ENCODE data around the gene PLEKHH3.

The PLEKHH3 gene

DNA sequence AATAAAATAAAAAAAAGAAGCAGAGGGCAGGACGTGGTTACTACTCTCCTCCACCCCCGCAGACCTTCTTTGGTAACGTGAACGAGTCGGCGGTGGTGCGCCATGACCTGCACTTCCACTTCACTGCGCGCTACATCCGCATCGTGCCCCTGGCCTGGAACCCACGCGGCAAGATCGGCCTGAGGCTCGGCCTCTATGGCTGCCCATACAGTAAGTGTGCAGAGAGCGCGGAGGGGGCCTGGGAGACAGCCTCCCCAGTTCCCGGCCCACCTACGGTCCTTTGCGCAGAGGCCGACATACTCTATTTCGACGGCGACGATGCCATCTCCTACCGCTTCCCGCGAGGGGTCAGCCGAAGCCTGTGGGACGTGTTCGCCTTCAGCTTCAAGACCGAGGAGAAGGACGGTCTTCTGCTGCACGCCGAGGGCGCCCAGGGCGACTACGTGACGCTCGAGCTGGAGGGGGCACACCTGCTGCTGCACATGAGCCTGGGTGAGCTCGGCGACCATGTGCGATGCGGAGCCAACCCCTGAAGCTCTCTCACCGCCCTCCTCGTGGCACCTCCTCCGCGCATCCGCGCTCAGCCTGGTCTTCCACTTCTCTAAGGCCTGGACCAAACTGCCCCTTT lies 8.2 kb upstream of the PLEKHH3 start:
- DNase-seq: no peak

DNA sequence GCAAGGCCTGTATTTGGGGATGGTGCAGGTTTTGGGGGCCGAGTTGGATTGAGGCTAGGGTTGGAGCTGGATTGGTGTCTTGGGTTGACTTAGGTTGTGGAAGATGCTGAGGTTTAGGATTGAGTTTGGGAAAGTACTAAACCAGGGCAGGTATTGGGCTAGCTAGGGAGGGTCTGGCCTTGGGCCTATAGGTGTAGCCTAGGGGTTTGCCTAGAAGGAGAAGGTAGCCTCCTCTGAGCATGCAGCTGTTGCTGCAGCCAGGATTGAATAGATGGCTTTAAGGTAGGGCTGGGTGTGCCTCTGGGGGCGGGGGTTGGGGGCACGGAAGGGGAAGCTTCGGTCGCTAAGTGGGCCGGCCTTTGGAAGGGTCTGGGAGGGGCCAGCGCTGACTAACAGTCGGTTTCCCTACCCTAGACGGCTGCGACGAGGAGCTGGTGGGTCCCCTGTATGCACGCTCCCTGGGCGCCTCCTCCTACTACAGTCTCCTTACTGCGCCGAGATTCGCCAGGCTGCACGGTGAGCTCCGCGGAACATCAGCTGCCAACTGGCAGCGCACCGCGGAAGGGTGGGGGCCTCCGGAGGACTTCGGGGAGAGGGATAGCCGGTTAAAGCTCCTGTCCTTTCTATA lies 6.7 kb upstream of the PLEKHH3 start:
- DNase-seq: no peak

DNA sequence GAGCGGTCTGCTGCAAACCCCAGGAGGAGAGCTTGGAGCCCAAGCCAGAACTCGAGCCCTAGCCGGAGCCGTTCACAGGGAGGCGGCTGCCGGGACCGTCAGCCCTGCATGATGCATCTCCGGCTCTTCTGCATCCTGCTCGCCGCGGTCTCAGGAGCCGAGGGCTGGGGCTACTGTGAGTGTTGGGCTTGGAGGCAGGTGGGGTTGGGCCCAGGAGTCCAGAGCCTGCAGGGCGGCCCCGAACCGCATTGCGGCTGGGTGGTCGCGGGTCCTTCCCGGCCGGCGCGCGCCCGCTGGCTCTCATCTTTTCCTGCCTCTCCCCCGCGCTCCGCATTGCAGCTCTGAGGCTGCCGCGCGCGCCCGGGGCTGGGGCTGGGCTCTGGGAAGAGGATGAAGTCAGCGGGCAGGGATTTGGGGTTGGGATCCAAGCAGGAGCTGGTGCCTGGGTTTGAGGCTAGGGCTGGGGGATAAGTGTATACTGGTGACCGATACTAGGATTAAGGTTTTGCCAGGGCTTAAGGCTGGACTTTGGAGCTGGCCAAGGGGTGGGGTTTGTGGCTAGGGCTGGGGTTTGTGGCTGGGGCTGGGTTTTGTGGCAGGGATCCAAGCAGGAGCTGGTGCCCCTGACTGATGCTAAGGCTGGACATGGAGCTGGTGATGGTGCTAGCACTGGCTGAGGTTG lies 6.1 kb upstream of the PLEKHH3 start:
- no peak for DNase-seq

DNA sequence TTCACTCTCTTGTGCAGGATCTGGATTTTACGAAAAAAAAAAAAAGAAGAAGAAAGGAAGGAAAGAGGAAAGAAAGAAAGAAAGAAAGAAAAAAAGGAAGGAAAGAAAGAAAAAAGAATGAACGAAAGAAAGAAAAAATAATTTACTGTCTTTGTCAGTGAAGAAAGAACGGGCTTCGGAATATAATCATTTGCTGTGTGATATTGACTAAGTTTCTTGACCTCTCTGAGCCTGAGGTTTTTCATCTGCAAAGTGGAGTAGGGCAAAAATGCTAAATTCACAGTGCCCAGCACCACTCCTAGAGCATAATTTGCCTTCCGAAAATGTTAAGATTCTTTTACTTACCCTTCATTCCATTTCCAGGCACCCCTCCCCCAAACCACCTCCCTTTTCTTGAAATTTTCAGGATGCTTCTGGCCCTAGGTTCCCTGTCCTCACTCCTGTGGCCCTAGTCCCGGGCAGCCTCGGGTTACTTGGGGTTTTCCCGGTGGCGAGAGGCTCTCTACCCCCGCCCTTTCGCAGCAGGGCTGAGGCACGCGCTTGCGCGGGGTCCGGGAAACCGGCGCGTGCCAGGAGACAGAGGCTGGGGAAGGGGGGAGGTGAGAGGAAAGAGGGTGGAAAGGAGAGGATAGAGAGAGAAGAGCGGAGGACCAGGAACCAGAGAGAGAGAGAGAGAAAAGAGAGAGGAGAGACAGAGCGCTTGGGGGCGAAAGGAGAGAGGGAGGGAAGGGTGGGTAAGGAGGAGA lies 5.4 kb upstream of the PLEKHH3 start, which contains the start of gene CNTNAP1:
Gene CNTNAP1 (plus strand): TSS at position 556 of the 746 bp plus-strand sequence. CDS start 299 bp downstream, outside the sequence.
- DNase-seq: peak in 1 of 2 donors; percentile 17

DNA sequence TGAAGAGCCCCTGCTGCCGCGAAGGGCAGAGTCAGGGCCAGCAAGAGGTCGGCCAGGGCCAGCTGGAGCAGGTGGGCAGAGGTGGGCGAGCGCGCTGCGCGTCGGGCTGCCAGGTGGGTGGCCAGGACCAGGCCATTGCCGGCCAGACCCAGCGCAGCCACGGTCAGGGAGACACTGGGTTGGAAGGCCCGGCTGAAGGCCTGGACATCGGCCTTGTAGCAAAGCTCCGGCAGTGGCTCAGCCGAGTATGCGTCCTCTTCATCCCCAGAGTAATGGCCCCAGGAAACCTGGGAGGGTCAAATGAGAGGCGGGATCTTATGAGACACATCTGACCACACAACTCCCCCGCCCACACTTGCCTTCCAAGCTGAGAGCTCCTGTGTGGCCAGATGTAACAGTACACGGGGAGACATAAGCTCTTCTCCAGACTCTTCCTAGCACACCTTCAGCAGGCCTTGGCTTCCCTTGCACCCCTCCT lies 3.6 kb upstream of the PLEKHH3 start:
- no peak for DNase-seq

DNA sequence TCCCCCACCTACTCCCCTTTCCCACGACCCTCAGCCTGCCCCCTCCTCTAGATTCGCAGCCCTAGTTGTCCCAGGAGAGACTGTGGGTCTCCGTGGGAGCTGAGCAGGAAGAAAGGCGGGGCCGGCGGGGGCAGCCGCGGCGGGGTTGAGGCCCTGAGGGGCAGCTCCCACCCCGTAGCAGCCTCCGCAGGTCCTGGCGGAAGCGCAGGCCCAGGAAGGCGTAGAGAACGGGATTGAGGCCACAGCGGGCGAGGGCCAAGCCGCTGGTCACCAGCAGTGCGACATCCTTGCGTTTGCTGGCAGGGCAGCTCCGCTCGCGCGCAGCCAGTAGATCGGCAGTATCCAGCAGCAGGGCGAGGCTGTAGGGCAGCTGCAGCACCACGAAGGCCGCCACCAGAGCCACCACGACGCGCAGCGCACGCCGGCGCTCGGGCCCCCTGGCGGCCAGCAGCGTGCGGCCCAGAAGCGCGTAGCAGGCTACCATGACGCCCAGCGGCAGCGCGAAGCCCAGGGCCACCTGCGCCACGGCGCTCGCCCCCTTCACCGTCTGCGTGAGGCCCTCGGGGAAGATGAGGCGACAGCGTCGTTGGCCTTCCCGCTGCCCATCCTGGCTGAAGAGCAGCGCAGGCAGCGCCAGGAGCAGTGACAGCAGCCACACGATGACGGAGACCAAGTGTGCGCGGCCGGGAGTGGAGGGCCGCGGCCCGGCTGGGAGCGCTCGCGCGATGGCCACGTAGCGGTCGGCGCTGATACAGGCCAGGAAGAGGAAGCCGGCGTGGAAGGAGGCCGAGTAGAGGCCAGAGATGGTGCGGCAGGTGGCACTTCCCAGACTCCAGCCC lies 2.9 kb upstream of the PLEKHH3 start:
- peak; percentile 81 to 82 for DNase-seq

DNA sequence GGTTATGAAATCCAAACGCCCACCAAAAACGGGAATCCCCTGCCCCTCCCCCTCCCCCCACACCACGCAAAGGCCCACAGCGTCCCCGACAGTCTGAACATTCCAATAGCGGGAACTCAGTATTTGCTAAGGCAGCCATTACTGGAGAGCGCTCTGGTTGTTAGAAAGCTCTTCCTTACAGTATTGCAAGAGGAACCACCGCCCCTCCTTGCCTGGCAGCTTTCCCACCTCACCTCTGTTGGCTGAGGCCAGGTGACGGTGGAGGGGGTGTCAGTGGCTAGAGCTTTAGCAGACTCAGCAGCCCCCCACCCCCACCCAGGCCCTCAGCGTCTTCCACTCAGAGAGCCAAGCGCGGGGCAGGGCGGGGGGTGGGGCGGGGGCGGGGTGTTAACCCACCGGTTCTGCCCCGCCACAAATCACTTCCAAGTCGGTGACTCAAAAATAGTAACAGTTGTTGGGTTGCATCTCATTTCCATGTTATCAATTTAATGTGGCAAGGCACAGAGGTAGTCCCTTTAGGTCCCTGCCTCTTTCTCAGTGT lies 2.2 kb upstream of the PLEKHH3 start:
- peak in 1 of 2 donors; percentile 44 for DNase-seq

DNA sequence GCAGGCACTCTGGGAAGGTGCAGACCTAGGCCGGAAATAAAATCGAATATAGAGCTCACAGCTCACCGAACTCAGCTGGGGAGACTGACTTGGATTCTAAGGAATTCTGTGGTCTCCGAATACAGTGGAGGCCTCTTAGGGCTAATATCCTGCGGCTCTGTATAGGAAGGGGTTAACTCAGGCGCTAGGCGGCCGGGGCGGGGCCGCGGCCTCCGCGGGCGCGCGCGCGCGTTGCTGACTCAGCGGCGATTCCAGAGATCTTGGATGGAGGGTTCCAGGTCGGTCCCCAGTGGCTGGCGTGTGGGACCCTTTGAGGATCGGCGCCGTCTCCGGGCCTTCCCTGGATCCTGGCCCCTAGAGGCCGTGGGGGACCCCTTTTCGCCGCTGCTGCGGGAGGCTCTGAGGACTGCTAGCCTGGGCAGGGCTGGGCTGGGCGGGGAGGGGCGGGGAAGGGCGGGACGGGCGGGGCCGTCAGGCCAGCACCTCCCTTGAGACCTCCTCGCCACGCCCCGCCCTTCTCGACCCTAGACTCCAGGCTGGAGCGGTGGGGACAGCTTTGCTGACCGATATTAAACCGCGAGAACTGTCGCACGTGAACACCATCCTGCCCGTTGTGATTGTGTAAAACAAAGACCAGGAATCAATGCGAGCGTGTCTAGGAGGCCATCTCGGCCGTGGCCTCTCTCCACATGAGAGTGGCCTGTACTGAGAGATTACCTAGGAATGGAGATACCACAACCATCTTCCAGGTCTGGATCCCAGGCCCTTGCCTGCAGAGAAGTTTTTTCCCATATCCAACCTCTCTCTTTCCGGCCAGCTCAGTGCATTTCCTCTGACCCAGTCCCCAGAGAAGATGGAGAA lies 1.4 kb upstream of the PLEKHH3 start:
- peak; percentile 75 to 76 for DNase-seq

DNA sequence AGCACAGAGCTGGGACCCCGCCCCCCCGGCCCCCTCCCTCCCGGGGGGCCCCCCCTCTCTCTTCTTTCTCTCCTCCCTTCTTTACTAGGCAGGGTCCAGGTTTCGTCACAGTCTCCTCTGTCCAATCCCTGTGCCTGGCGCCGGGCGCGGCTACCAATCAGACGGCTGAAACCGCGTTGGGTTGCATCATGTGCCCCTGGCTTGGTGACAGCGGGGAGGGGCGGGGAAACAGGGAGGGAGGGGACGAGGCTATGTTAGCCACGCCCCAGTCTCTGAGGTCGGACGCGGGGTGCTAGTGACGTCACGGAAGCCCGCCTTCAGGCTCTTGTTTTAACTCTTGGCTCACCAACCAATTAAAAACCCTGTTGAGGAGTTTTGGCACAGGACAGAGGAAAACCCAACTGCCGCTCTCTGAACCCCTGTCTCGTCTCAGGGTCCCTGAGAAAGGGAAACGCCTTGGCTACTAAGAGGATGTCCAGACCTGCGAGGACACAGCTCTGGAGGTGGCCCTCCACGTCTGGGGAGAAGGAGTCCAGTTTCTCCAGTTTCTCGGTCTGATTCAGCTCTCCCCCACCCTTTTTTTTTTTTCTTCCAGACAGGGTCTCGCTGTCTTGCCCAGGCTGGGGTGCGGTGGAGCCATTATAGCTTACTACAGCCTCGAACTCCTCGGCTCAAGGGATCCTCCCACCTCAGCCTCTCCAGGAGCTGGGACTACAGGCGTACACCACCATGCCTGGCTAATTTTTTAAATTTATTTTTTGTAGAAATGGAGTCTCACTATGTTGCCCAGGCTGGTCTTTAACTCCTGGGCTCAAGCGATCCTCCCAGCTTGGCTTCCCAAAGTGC lies 441 bp upstream of the PLEKHH3 start:
- peak; percentile 99 for DNase-seq

DNA sequence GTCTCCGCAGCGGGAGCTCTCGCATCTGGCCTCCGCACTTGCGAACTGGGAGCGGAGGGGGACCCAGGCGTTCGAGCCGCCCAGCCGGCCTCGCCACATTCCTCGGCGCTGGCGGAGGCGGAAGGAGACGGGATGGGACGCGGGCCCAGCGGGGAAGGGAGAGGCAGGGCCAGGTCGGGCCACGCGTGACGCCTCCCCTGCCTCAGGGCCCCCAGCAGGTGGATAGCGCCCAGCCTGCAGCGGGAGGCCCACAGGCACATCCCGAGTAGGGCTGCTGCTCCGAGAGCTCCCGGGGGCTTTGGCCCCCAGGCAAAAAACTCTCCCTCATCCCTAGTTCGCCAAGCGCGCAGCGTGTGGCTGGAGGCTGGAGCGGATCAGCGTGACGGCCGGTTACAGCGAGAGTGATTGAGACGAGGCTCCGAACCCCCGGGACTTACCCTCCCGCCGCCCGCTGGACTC lies 800 bp downstream of the PLEKHH3 start:
- DNase-seq: no peak

DNA sequence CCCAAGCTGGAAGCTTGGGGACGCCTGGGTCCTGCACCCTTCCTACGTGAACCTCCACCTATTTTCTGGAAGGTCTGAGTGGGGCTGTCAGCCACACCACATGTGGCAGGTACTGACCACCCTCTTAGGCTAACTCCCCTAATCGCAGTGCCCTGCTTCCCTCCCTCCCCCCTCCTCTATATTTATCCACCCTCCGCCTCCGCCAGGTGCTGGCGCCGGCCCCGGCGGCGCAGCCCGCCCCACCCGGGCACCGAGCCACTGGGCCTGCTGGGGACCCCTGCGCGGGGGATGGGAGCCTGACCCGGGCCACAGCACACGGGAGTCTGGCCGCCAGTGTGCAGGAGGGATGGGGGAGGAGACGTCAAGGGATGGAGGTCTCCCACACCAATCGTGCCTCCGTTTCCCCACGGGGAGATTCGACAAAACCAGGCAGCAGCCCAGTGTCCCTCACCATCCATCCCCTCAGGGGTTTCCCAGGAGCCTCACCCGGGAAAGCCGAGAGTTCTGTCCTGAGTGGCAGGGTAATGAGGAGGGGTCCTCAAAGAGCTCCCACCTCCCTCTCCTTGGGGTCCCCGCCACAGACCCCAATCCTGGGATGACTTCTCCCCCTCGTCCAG lies 1.3 kb downstream of the PLEKHH3 start:
- DNase-seq: no peak

DNA sequence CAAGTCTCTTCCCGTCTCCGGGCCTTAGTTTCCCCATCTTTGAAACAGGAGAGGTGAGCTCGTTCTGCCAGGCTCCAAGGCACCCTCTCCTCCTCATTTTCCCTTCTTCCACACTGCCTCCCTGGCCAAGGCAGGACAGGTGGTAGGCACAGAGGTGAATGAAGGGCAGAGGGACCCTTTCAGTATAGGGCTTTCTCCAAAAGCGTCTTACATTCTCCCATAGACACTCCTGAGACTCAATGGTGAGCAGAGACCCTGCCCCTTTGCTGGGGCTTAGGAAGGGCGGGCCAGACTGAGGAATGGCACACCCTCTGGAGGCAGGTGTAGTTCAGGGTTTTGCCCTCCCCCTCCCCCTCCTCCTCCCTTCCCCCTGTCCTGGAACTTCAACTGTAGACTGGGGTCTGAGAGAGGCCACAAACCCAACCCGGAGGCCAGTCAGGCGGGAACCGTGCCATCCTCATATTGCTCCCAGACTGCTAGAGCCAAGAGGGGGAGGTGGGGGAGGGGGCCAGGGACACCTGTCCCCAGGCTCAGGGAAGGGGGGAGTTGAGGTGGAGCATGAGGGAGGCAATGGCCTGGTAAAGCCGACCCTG lies 1.9 kb downstream of the PLEKHH3 start:
- no peak for DNase-seq

DNA sequence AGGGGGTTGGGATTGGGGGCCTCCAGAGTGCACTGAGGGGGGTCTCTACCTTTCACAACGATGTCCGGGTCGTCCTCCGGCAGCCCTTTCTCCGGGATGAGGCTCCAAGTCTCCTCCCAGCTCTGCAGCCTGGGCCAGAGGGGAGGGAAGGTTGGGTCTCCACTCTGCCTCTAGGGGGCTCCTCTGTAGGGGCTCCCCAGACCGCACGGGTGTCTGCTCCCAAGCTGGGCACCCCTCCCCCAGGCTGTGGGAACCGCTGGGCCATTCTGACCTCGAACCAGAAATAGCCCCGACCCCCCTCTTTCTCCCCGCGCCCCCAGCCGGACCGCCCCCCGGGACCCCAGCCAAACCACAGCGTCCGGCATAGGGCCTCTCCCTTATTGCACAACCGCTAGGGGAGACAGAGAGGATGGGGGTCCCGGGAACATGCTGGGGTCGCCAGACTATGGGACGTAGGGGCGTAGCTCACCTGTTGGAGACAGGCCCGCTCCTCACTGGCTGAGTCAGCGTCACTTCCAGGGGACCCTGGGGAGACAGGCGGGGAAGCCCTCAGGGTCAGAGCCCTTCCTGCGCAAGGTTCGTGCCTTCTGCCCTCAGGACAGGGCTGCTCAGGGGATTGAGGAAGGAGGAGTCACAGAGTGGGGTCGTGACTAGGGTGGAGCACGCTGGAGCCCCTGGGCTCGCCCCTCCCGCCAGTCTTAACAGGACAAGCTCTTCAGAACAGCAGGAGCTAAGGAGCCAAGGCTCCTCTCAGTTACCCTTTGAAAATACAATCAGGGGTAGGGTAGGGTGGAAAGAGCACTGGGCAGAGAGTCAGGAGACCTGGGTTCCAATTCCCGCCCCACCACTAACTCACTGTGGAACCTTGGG lies 2.7 kb downstream of the PLEKHH3 start:
- DNase-seq: peak; percentile 35 to 40

DNA sequence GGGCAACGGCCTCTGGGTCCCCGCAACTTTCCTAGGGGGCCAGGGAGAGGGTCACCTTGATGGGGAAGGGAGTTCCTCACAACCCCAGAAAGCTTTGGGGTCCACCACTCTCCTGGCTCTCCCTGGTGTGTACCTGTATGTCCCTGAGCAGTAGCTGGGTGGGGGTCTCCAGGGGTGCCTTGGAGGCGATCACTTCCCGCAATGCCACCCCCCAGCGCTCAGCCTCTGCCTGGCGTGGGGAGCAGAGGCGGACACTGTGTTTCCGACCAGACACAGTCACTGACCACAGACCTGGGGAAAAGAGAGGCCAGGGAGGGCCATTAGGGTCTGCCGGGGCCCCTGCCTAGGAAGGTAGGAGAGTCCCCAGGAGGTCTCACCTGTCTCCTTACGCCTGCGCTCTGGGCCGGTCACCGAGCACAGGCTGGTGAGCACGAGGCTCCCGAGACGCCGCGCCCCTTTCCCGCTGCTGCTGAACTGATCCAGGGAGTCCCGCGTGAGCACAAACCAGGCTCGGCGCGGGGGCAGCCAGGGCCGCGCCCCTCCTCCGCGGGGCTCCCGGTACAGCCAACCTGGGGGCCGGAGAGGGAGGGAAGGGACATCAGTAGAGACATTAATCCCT lies 3.4 kb downstream of the PLEKHH3 start:
- no peak for DNase-seq

DNA sequence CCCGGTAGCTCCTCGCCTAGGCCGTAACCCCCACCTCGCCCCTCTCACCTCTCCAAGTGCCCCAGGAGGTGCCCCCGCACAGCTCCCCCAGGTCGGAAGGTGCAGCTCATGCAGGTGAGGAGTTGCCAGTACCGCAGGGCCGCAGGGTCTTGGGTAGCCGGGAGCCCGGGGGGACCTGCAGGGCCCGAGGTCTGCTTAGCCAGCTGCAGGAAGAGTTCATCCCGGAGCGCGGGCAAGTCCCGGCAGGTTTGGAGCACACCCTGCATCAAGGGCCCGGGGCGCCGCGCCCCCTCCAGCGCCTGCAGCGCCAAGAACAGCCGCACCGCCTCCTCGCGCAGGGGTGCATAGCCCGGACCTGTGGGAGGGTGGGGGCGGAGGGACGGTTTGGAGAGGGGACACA lies 4.8 kb downstream of the PLEKHH3 start:
- DNase-seq: no peak

DNA sequence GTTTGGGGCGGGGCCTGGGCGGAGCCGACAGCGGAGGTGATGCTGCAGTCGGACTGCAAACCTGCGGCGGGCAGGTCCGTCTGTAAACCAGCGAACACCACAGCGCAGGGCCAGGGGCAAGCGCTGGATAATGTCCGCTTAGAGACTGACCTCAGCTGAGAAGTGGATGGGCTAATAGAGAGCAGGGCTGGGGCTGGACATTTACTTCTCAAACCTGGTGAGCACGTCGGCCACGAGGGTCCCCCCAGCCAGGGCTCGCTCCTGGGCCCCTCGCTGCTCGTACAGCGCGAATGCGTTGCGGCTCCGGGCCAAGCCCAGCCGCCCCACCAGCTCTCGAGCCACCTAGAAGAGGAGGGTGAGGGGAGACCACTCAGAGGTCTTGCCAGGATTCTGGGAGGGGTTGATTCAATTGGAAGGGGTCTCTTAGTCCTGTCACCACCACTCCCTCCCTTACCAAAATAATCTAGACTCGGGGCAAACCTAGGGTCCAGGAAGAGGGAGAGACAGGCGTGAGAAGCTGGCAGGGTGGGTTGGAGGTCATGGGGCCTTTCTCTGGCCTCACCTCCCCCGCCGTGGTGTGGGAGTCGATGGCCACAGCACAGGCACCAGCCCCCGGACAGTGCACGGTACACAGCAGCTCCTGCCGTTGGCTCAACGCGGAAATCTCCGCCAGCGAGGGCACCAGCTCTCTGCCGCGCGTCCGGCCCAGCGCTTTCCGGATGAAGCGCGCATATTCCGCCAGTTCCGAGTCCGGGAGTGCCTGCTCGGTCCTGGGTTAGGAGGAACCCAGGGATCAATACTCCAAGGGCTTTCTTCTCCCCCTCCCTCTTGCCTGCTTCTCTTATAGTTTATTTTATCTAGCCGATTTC lies 5.8 kb downstream of the PLEKHH3 start:
- no peak for DNase-seq
